ENCODE measurements around the gene CD300A.
"Not testable (repeated sequence)": the region's sequence is repeated elsewhere in the genome, so short reads cannot be mapped to it uniquely, and the experiment has no call there.

Gene CD300A

DNA sequence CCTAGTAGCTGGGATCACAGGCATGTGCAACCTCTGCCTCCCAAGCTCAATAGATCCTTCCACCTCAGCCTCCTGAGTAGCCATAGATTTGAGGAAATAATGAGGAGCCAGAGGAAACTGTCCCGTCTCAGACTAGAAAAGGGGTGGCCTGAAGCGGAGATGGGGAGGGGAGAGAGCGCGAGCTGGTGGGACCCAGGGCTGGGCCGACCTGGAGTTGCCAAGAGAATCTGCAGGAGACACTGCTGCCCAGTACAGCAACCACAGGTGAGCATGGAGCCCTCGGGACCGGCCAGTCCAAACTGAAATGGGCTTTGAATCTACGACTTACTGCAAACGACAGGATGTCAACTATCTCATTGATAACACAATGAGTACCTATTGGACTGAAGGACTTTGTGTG lies 24.3 kb downstream of the CD300A start:
- TF ChIP-seq, protein P1, sequence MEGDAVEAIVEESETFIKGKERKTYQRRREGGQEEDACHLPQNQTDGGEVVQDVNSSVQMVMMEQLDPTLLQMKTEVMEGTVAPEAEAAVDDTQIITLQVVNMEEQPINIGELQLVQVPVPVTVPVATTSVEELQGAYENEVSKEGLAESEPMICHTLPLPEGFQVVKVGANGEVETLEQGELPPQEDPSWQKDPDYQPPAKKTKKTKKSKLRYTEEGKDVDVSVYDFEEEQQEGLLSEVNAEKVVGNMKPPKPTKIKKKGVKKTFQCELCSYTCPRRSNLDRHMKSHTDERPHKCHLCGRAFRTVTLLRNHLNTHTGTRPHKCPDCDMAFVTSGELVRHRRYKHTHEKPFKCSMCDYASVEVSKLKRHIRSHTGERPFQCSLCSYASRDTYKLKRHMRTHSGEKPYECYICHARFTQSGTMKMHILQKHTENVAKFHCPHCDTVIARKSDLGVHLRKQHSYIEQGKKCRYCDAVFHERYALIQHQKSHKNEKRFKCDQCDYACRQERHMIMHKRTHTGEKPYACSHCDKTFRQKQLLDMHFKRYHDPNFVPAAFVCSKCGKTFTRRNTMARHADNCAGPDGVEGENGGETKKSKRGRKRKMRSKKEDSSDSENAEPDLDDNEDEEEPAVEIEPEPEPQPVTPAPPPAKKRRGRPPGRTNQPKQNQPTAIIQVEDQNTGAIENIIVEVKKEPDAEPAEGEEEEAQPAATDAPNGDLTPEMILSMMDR (IDR thresholded peaks at IDR 0.05; ENCODE audit: insufficient read depth, low read depth, low read length, missing control alignments) = no peak

DNA sequence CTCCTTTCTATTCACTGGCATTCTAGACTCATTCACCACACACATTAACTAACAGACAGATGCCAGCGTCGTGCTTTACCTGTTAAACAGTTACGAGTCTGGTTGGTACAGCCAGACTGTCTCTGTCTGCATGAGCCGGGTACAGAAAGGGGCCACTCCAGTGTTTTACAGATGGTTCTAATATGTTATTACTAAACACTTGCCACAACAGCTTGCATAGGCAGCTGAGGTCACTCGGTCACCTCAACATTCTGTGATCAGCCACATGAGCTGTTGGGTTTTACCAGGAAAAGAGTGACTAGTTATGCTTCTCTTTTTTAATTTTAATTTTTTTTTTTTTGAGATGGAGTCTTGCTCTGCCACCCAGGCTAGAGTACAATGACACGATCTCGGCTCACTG lies 25.2 kb downstream of the CD300A start:
- TF ChIP-seq, protein P1 (IDR thresholded peaks at IDR 0.05; ENCODE audit: insufficient read depth, low read depth, low read length, missing control alignments) = no peak

More for the DNA sequence above, 24.3 kb downstream of the CD300A start:
- DNase-seq (ENCODE audit: low read depth) = no peak
- no peak overlapping the region for H3K4me3 ChIP-seq (ENCODE audit: low read length)

DNA sequence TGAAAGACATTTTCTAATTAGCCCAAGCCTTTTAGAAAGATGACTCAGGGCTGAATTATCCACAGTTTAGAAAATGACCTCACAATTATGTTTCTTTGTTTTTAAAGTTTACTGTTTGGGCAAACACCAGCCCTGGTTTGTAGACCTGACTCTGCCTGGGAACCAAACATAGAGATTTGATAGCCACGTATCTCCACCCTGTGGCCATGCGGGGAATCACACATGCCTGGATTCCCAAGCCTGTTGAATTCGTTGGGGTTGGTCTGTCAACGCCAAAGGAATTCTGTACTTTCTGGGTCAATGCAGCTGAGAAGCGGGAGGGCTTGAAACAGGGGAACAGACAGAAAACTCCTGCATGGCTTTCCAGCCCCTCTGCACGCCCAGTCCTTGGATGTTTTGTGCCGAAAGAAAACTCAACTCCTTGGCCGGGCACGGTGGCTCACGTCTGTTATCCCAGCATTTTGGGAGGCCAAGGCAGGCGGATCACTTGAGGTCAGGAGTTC lies 26.9 kb downstream of the CD300A start:
- peak; percentile 56 for DNase-seq (ENCODE audit: low read depth)
- TF ChIP-seq, protein P1 (IDR thresholded peaks at IDR 0.05; ENCODE audit: insufficient read depth, low read depth, low read length, missing control alignments) = peak; percentile 95
- no peak overlapping the region for H3K4me3 ChIP-seq (ENCODE audit: low read length)

More for the DNA sequence above, 25.2 kb downstream of the CD300A start:
- H3K4me3 ChIP-seq (ENCODE audit: low read length) = no peak overlapping the region
- no peak for DNase-seq (ENCODE audit: low read depth)

DNA sequence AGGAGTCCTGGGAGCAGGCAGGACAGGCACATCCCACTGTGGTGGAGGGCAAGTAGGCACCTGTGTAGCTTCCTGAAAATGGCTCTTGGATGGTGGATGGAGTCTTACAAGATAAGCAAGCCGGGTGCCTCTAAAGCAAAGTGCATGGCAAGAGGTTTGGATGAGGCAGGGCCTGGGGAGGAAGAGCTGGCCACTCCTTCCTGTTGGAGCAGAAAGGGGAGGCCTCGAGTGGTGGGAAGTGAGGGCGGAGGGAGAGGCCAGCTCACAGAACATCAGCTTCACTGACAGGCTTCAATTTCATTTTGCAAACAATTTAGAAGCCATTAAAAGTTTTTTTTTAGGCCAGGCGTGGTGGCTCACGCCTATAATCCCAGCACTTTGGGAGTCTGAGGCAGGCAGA lies 31.0 kb downstream of the CD300A start:
- TF ChIP-seq, protein P1 (IDR thresholded peaks at IDR 0.05; ENCODE audit: insufficient read depth, low read depth, low read length, missing control alignments) = no peak
- H3K4me3 ChIP-seq (ENCODE audit: low read length) = no peak overlapping the region
- no peak for DNase-seq (ENCODE audit: low read depth)

DNA sequence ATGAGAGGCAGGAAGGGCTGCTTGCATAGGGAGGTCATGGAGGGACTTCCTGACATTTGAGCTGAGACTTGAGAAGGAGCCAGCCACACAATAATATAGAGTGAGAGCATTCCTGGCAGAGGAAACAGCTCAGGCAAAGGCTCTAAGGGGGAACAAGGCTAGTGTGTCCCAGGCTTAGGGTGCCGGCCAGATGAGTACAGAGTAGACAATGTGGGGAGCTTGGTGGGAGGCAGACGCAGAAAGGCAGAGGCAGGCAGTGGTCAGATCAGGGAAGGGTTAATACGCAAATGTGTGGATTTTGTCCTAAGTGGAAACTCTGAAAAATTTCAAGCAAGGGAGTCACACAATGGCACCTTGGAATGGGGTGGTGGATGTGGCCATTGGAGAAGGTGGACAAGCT lies 33.6 kb downstream of the CD300A start:
- no peak overlapping the region for H3K4me3 ChIP-seq (ENCODE audit: low read length)
- TF ChIP-seq, protein P1 (IDR thresholded peaks at IDR 0.05; ENCODE audit: insufficient read depth, low read depth, low read length, missing control alignments) = no peak
- DNase-seq (ENCODE audit: low read depth) = no peak

DNA sequence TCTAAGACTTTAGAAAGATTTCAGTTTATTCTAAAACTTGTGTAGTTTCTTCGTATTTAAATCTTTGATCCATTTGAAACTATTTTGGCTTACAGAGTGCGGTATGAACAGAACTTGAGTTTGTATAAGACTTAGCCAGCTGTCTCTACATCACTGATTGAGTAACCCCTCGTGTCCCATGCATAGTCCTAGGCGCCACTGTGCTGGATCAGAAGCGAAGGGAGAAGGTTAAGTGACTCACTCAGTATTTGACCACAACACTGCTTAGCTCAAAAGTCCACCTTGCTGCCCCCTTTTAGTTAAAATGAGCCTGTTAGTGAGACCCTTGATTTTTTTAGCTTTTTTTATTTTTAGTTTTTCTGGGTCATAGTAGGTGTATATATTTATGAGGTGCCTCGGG lies 36.4 kb downstream of the CD300A start:
- DNase-seq (ENCODE audit: low read depth) = no peak
- H3K4me3 ChIP-seq (ENCODE audit: low read length) = no peak overlapping the region
- TF ChIP-seq, protein P1 (IDR thresholded peaks at IDR 0.05; ENCODE audit: insufficient read depth, low read depth, low read length, missing control alignments) = no peak

DNA sequence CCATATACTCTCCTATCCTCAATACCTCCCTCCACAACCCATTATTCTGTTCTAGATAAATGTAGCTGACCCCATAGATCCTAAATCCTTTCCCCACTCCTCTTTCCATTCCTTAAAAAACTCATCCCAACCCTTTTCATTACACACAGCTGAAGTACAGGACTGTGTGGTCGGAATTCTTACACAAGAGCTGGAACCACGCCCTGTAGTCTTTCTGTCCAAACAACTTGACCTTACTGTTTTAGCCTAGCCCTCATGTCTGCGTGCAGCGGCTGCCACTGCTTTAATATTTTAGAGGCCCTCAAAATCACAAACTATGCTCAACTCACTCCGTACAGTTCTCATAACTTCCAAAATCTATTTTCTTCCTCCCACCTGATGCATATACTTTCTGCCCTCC lies 37.5 kb downstream of the CD300A start:
- H3K4me3 ChIP-seq (ENCODE audit: low read length); DNase-seq (ENCODE audit: low read depth): not testable (repeated sequence)
